Neural cell (in vitro differentiated cells): ENCODE results near the gene PPFIA3.

Experiments
- EP300 ChIP-seq: fragments of 450-650 bp; conservative IDR thresholded peaks from 2 replicates; pipeline ENCODE4 v1.6.1; 2014; ENCODE audit warnings: antibody characterized with exemption, mild to moderate bottlenecking, moderate library complexity; ENCODE audit not compliant: poor library complexity, severe bottlenecking
- POLR2AphosphoS5 ChIP-seq: IDR thresholded peaks from 2 replicates; pipeline ENCODE4 v1.6.1; 2012
- RAD21 ChIP-seq: fragments of 450-650 bp; conservative IDR thresholded peaks from 2 replicates; pipeline ENCODE4 v1.6.1; 2014; ENCODE audit warnings: antibody characterized with exemption, mild to moderate bottlenecking, moderate library complexity
- SMC3 ChIP-seq: fragments of 450-650 bp; conservative IDR thresholded peaks from 2 replicates; pipeline ENCODE4 v1.6.1; 2014; ENCODE audit warnings: antibody characterized with exemption, mild to moderate bottlenecking, moderate library complexity; ENCODE audit not compliant: poor library complexity
- TAF1 ChIP-seq: IDR thresholded peaks from 2 replicates; pipeline ENCODE4 v1.6.1; 2012; ENCODE audit warnings: low read depth
- TF ChIP-seq, protein P1 (sequence below): fragments of 450-650 bp; IDR thresholded peaks from 2 replicates; pipeline ENCODE4 v1.5.1; 2014; ENCODE audit warnings: antibody characterized with exemption, mild to moderate bottlenecking, moderate library complexity; ENCODE audit not compliant: poor library complexity, severe bottlenecking
- TF ChIP-seq, protein P2 (sequence below): IDR thresholded peaks from 2 replicates; pipeline ENCODE4 v1.6.1; 2012; ENCODE audit warnings: borderline replicate concordance

DNA sequence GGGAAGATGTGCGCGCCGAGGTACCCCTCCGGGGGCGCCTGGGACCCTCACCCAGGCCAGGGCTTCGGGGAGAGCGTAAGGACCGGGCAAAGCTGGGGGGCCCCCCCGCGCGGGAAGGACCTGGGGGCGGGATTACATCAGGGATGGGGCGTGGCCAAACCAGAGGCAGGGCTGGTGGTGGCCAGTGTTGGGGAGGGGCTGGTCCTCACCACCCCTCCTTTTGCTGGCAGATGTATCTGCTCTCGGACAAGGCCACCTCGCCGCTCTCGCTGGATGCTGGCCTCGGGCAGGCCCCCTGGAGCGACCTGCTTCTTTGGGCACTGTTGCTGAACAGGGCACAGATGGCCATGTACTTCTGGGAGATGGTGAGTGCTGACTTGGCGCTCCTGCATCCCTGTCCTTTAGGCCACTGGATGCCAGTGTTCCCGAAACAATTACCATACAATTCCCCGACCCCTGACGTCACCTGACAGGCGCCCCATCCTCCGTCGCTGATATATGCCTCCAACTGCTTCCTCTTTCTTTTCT, 63.6 kb downstream of the PPFIA3 start:
- TF ChIP-seq EP300 (no peak), TAF1 (no peak), RAD21 (no peak), POLR2AphosphoS5 (no peak), SMC3 (no peak)
- TF ChIP-seq, protein P1, sequence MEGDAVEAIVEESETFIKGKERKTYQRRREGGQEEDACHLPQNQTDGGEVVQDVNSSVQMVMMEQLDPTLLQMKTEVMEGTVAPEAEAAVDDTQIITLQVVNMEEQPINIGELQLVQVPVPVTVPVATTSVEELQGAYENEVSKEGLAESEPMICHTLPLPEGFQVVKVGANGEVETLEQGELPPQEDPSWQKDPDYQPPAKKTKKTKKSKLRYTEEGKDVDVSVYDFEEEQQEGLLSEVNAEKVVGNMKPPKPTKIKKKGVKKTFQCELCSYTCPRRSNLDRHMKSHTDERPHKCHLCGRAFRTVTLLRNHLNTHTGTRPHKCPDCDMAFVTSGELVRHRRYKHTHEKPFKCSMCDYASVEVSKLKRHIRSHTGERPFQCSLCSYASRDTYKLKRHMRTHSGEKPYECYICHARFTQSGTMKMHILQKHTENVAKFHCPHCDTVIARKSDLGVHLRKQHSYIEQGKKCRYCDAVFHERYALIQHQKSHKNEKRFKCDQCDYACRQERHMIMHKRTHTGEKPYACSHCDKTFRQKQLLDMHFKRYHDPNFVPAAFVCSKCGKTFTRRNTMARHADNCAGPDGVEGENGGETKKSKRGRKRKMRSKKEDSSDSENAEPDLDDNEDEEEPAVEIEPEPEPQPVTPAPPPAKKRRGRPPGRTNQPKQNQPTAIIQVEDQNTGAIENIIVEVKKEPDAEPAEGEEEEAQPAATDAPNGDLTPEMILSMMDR: no peak
- TF ChIP-seq, protein P2, sequence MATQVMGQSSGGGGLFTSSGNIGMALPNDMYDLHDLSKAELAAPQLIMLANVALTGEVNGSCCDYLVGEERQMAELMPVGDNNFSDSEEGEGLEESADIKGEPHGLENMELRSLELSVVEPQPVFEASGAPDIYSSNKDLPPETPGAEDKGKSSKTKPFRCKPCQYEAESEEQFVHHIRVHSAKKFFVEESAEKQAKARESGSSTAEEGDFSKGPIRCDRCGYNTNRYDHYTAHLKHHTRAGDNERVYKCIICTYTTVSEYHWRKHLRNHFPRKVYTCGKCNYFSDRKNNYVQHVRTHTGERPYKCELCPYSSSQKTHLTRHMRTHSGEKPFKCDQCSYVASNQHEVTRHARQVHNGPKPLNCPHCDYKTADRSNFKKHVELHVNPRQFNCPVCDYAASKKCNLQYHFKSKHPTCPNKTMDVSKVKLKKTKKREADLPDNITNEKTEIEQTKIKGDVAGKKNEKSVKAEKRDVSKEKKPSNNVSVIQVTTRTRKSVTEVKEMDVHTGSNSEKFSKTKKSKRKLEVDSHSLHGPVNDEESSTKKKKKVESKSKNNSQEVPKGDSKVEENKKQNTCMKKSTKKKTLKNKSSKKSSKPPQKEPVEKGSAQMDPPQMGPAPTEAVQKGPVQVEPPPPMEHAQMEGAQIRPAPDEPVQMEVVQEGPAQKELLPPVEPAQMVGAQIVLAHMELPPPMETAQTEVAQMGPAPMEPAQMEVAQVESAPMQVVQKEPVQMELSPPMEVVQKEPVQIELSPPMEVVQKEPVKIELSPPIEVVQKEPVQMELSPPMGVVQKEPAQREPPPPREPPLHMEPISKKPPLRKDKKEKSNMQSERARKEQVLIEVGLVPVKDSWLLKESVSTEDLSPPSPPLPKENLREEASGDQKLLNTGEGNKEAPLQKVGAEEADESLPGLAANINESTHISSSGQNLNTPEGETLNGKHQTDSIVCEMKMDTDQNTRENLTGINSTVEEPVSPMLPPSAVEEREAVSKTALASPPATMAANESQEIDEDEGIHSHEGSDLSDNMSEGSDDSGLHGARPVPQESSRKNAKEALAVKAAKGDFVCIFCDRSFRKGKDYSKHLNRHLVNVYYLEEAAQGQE: no peak
